ENCODE measurements around the gene PLXNA4.

DNA sequence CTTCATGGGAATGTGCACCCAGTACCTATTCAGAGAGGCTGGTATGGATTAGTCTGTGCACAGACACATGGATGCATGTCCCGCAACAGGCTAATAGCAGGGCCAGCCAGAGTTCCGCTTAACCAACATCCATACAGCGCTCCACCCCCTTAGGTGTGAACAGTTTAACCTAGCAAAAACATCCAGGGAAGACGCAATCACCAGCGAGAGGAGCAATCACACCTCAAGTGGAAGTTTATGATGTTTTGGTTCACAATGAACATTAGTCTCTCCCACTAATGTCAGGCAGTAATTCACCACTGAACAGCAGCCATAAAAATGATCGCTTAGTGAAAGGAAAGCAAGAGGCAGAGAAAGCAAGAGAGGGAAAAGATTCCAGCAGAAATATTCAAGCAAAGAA, 91.1 kb downstream of the PLXNA4 start:
- TF ChIP-seq SPI1 (IDR thresholded peaks at IDR 0.05; ENCODE audit: low read depth, low read length) (no peak), POLR2A (IDR thresholded peaks at IDR 0.05; ENCODE audit: low read depth, low read length) (no peak)
